ENCODE results near the gene AADAC. TPM values are rescaled to one million over a fixed set of nuclear protein-coding genes. Genes with fewer than 3 reads are reported as not detected.
"Not testable (repeated sequence)": the region's sequence is repeated elsewhere in the genome, so short reads cannot be mapped to it uniquely, and the experiment has no call there.

AADAC gene, protein sequence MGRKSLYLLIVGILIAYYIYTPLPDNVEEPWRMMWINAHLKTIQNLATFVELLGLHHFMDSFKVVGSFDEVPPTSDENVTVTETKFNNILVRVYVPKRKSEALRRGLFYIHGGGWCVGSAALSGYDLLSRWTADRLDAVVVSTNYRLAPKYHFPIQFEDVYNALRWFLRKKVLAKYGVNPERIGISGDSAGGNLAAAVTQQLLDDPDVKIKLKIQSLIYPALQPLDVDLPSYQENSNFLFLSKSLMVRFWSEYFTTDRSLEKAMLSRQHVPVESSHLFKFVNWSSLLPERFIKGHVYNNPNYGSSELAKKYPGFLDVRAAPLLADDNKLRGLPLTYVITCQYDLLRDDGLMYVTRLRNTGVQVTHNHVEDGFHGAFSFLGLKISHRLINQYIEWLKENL
- total RNA-seq (under 1 TPM in 3 of 4 donors, not detected in 1; 0.17 to 0.44 (median 0.42) TPM), polyA plus RNA-seq (not detected)
- long read RNA-seq, donor 1 = 0 reads
- long read RNA-seq, donor 2 = 0 reads
- long read RNA-seq, donor 3 = 0 reads
- long read RNA-seq, donor 4 = 0 reads

DNA sequence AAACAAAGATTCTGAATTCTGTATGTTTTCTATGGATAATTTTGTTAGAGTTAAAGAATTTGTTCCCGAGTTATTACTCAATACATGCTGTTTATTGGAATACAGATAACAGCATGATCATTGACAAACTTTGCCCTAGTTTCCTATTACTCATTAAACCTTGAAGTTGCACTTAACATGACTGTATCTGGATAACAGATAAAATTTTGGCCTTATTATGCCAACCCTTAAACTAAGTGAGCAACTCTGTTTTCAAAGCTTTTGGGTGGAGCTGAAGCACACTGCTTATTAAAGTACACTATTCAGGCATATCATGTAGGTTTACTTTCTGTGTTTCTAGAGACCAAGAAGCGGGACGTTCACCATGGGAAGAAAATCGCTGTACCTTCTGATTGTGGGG, at the start of gene AADAC:
Gene AADAC, plus strand, starts transcription at position 318 of the 400 bp plus-strand sequence. Its CDS starts 47 bp downstream, at position 365.
- WGBS = 89% methylated on average over 4 of the region's 4 CpGs
- intact Hi-C loops (cut with DNase I) = no loop called here
- Histone ChIP-seq H3K27ac (ENCODE audit: low read length) (no peak within 1 kb of the TSS), H3K27me3 (ENCODE audit: control insufficient read depth, insufficient read depth) (no peaks in the 10 kb centered on the region), H3K4me3 (ENCODE audit: low read length) (no peak within 1 kb of the TSS), H3K9me3 (ENCODE audit: control insufficient read depth, low read length) (no peaks in the 10 kb centered on the region), H3K4me1 (ENCODE audit: control insufficient read depth, insufficient read depth, low read length) (no peaks in the 10 kb centered on the region)
- no peak for ATAC-seq
- no peak for DNase-seq

GRCh38 chr3:151764699-151765098, 49.2 kb upstream of the AADAC start:
- ATAC-seq; H3K27ac ChIP-seq (ENCODE audit: low read length); H3K4me1 ChIP-seq (ENCODE audit: control insufficient read depth, insufficient read depth, low read length); H3K4me3 ChIP-seq (ENCODE audit: low read length); H3K9me3 ChIP-seq (ENCODE audit: control insufficient read depth, low read length); intact Hi-C loops (cut with DNase I); DNase-seq; H3K27me3 ChIP-seq (ENCODE audit: control insufficient read depth, insufficient read depth): not testable (repeated sequence)
- 77% methylated on average over 1 of the region's 1 CpG for whole genome bisulfite sequencing

DNA sequence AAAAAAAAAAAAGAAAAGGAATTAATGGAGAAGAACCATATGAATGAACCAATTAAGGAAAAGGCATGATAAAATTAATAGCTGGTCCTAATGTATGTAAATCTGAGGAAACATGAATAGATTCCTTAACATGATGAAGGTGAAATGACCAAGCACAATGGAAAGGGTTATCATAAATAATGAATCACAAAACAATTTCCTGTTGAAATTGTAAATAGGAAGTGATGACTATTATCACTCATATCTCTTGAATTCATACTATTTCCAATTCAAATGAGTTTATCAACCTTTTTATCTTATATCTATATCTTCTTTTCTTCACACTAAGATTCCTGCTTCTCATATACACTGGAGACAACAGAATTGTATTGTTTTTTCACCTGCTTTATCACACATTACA, 48.2 kb upstream of the AADAC start:
- no peak overlapping the region for H3K27ac ChIP-seq (ENCODE audit: low read length)
- no peaks in the 10 kb centered on the region for H3K4me1 ChIP-seq (ENCODE audit: control insufficient read depth, insufficient read depth, low read length)
- H3K4me3 ChIP-seq (ENCODE audit: low read length) = no peak overlapping the region
- H3K9me3 ChIP-seq (ENCODE audit: control insufficient read depth, low read length) = no peaks in the 10 kb centered on the region
- no peaks in the 10 kb centered on the region for H3K27me3 ChIP-seq (ENCODE audit: control insufficient read depth, insufficient read depth)
- ATAC-seq (no peak), DNase-seq (no peak)
- intact Hi-C loops (cut with DNase I) = no loop called here

DNA sequence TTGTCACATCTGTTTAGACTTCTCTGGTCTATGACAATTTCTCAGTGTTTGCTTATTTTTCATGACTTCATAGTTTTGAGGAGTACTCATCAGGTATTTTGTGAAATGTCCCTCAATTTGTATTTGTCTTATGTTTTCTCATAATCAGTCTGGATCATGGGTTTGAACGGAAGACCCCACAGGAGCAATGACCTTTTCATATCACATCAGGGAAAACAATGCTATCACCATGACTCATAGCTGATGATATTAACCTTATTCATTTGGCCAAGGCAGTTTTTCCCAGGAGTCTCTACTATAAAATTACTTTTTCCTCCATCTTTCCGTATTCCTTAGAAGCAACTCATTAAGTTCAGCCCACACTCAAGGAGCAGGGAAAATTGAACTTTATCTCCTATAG, 47.5 kb upstream of the AADAC start:
- 48% methylated on average over 2 of the region's 2 CpGs for WGBS
- ATAC-seq (peak; percentile 14 to 58), DNase-seq (no peak)
- peaks cover under 1% of the 10 kb centered on the region for H3K4me1 ChIP-seq (ENCODE audit: control insufficient read depth, insufficient read depth, low read length)
- H3K27me3 ChIP-seq (ENCODE audit: control insufficient read depth, insufficient read depth) = no peaks in the 10 kb centered on the region
- no peak overlapping the region for H3K27ac ChIP-seq (ENCODE audit: low read length)
- intact Hi-C loops (cut with DNase I) = no loop called here
- H3K9me3 ChIP-seq (ENCODE audit: control insufficient read depth, low read length) = no peaks in the 10 kb centered on the region
- H3K4me3 ChIP-seq (ENCODE audit: low read length) = no peak overlapping the region

GRCh38 chr3:151768393-151768930, 45.5 kb upstream of the AADAC start:
- no peak overlapping the region for H3K27ac ChIP-seq (ENCODE audit: low read length)
- H3K27me3 ChIP-seq (ENCODE audit: control insufficient read depth, insufficient read depth) = no peaks in the 10 kb centered on the region
- ATAC-seq (no peak), DNase-seq (no peak)
- intact Hi-C loops (cut with DNase I) = no loop called here
- peaks cover 3% of the 10 kb centered on the region for H3K4me1 ChIP-seq (ENCODE audit: control insufficient read depth, insufficient read depth, low read length)
- H3K9me3 ChIP-seq (ENCODE audit: control insufficient read depth, low read length) = no peaks in the 10 kb centered on the region
- WGBS = 93% methylated on average over 1 of the region's 1 CpG
- H3K4me3 ChIP-seq (ENCODE audit: low read length) = no peak overlapping the region

DNA sequence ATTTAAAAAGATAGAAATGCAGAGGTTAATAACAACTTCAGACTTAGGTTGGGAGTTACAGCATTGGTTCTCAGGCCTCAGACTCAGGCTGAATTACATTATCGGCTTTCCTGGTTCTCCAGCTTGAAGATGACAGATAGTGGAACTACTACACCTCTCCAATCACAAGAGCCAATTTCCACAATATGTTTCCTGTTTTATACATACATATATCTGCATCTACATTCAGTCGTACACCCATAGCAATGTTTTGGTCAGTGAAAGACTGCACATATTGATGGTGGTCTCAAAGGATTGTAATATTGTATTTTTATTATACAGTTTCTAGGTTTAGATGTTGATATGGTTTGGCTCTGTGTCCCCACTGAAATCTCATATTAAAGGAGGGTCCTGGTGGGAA, 44.7 kb upstream of the AADAC start:
- 69% methylated on average over 2 of the region's 2 CpGs for WGBS
- H3K27ac ChIP-seq (ENCODE audit: low read length) = no peak overlapping the region
- intact Hi-C loops (cut with DNase I) = no loop called here
- H3K4me3 ChIP-seq (ENCODE audit: low read length) = no peak overlapping the region
- no peaks in the 10 kb centered on the region for H3K27me3 ChIP-seq (ENCODE audit: control insufficient read depth, insufficient read depth)
- no peaks in the 10 kb centered on the region for H3K9me3 ChIP-seq (ENCODE audit: control insufficient read depth, low read length)
- H3K4me1 ChIP-seq (ENCODE audit: control insufficient read depth, insufficient read depth, low read length) = peaks cover 3% of the 10 kb centered on the region
- ATAC-seq = no peak
- DNase-seq = no peak

DNA sequence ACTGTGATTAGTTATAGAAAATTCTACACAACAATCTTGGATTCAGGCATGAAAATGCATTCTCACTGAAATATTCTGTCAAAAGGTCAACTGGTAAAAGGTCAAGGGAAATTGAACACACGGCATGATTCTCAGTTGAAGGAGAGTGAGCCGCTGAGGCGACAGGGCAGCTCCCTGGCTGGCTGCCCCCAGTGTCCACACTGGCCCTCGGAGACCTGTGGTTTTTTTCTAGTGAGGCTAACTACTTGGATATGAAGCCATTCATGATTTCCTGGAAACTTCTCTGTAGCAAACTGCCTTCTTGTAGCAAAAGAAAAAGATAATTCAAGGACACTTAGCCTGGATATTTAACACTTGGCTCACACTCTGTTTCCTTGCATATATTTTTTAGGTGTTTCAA, 43.0 kb upstream of the AADAC start:
- H3K9me3 ChIP-seq (ENCODE audit: control insufficient read depth, low read length) = no peaks in the 10 kb centered on the region
- ATAC-seq (peak; percentile 94 to 95), DNase-seq (peak; percentile 81 to 95 (median 85))
- H3K27me3 ChIP-seq (ENCODE audit: control insufficient read depth, insufficient read depth) = no peaks in the 10 kb centered on the region
- 21% methylated on average over 4 of the region's 4 CpGs for WGBS
- peak overlapping the region; percentile 75 for H3K27ac ChIP-seq (ENCODE audit: low read length)
- H3K4me3 ChIP-seq (ENCODE audit: low read length) = no peak overlapping the region
- intact Hi-C loops (cut with DNase I) = no loop called here
- peaks cover 3% of the 10 kb centered on the region for H3K4me1 ChIP-seq (ENCODE audit: control insufficient read depth, insufficient read depth, low read length)

GRCh38 chr3:151772825-151773480, 41.0 kb upstream of the AADAC start:
- 78% methylated on average over 4 of the region's 4 CpGs for WGBS

DNA sequence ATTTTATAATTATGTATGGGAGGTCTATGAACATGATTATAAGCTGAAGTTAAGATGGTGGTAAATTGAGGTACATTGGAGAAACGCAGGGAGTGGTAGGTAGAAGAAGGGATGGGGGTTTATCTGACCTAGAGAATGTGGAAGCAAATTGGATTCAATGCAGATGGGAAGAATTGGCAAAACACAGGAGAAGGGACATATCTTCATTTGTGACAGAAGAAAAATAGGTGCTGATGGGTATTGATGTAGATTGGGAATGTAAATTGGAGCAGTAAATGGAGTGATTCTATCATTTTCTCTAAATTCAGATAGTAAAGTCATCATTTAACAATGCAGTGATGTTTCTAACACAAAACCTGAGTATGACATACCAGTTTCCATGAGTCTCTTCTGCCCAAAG, 39.7 kb upstream of the AADAC start:
- H3K9me3 ChIP-seq (ENCODE audit: control insufficient read depth, low read length) = no peaks in the 10 kb centered on the region
- no peaks in the 10 kb centered on the region for H3K27me3 ChIP-seq (ENCODE audit: control insufficient read depth, insufficient read depth)
- H3K4me1 ChIP-seq (ENCODE audit: control insufficient read depth, insufficient read depth, low read length) = peaks cover 3% of the 10 kb centered on the region
- no peak overlapping the region for H3K27ac ChIP-seq (ENCODE audit: low read length)
- intact Hi-C loops (cut with DNase I) = no loop called here
- no peak overlapping the region for H3K4me3 ChIP-seq (ENCODE audit: low read length)
- DNase-seq = no peak
- 96% methylated on average over 1 of the region's 1 CpG for WGBS
- ATAC-seq = no peak

More at GRCh38 chr3:151772825-151773480, 41.0 kb upstream of the AADAC start:
- intact Hi-C loops (cut with DNase I) = no loop called here
- peaks cover 3% of the 10 kb centered on the region for H3K4me1 ChIP-seq (ENCODE audit: control insufficient read depth, insufficient read depth, low read length)
- ATAC-seq (peak in 1 of 2 donors; percentile 50), DNase-seq (peak in 2 of 3 donors; percentile 22 to 72)
- no peaks in the 10 kb centered on the region for H3K27me3 ChIP-seq (ENCODE audit: control insufficient read depth, insufficient read depth)
- no peaks in the 10 kb centered on the region for H3K9me3 ChIP-seq (ENCODE audit: control insufficient read depth, low read length)
- H3K4me3 ChIP-seq (ENCODE audit: low read length) = no peak overlapping the region
- H3K27ac ChIP-seq (ENCODE audit: low read length) = no peak overlapping the region

DNA sequence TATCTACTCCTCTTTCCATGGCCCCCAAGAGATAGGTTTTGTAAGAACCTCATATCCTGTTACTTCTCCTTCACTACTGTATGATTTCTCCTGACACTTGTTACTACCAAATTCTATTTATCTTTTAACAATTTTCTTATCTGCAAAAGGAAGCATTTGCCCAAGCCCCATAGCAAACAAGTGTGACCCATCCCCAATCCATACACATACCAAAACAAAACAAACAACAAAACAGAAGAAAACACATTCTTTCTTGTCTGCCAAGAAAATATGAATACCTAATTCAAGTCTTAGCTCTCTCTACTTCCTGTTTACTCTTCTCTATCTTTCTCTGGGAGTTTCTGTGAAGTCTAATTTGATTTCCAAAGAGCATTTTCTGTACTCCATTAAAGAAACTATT, 39.0 kb upstream of the AADAC start:
- H3K9me3 ChIP-seq (ENCODE audit: control insufficient read depth, low read length) = no peaks in the 10 kb centered on the region
- intact Hi-C loops (cut with DNase I) = no loop called here
- no peak for ATAC-seq
- H3K27me3 ChIP-seq (ENCODE audit: control insufficient read depth, insufficient read depth) = no peaks in the 10 kb centered on the region
- no peak overlapping the region for H3K27ac ChIP-seq (ENCODE audit: low read length)
- H3K4me3 ChIP-seq (ENCODE audit: low read length) = no peak overlapping the region
- DNase-seq = no peak
- H3K4me1 ChIP-seq (ENCODE audit: control insufficient read depth, insufficient read depth, low read length) = peaks cover 3% of the 10 kb centered on the region
